IPS-11a (cell line): ENCODE results near the gene KCNQ5.
"Not testable (repeated sequence)": the region's sequence is repeated elsewhere in the genome, so short reads cannot be mapped to it uniquely, and the experiment has no call there.

ENCODE experiments used
- H3K4me3 ChIP-seq: one replicate; pipeline ENCODE4 v1.5.1; 2013; ENCODE audit warnings: low read depth, low read length, control low read depth

The KCNQ5 gene

GRCh38 chr6:72621291-72622093 is at the start of gene KCNQ5:
Gene KCNQ5, plus strand, starts transcription at chr6:72622064.
- H3K4me3 ChIP-seq = peak within 1 kb of the TSS; percentile 37

GRCh38 chr6:72579865-72580264 is 42.0 kb upstream of the KCNQ5 start:
- H3K4me3 ChIP-seq = no peak overlapping the region

- H3K4me3 ChIP-seq = no peak overlapping the region
Measured at GRCh38 chr6:72580281-72580940, 41.5 kb upstream of the KCNQ5 start.

- H3K4me3 ChIP-seq = not testable (repeated sequence)
Measured at GRCh38 chr6:72580950-72581349, 40.9 kb upstream of the KCNQ5 start.

- no peak overlapping the region for H3K4me3 ChIP-seq
Measured at GRCh38 chr6:72588155-72588554, 33.7 kb upstream of the KCNQ5 start.

- no peak overlapping the region for H3K4me3 ChIP-seq
Measured at GRCh38 chr6:72589096-72589495, 32.8 kb upstream of the KCNQ5 start.

GRCh38 chr6:72595812-72596211 is 26.1 kb upstream of the KCNQ5 start:
- H3K4me3 ChIP-seq = no peak overlapping the region

- H3K4me3 ChIP-seq = no peak overlapping the region
Measured at GRCh38 chr6:72616406-72617015, 5.4 kb upstream of the KCNQ5 start.

- no peak overlapping the region for H3K4me3 ChIP-seq
Measured at GRCh38 chr6:72617721-72618120, 4.1 kb upstream of the KCNQ5 start.

GRCh38 chr6:72619883-72620696 is 1.8 kb upstream of the KCNQ5 start:
- H3K4me3 ChIP-seq = peak overlapping the region; percentile 18

GRCh38 chr6:72620871-72621290 is 983 bp upstream of the KCNQ5 start:
- H3K4me3 ChIP-seq = no peak overlapping the region

GRCh38 chr6:72622094-72622940 is 453 bp downstream of the KCNQ5 start:
- H3K4me3 ChIP-seq = peak overlapping the region; percentile 37

- H3K4me3 ChIP-seq = no peak overlapping the region
Measured at GRCh38 chr6:72623808-72624207, 1.9 kb downstream of the KCNQ5 start.

GRCh38 chr6:72624557-72625160 is 2.8 kb downstream of the KCNQ5 start:
- H3K4me3 ChIP-seq = no peak overlapping the region

GRCh38 chr6:72626126-72626525 is 4.3 kb downstream of the KCNQ5 start:
- H3K4me3 ChIP-seq = no peak overlapping the region

GRCh38 chr6:72627539-72627938 is 5.7 kb downstream of the KCNQ5 start:
- H3K4me3 ChIP-seq = no peak overlapping the region

GRCh38 chr6:72631480-72631879 is 9.6 kb downstream of the KCNQ5 start:
- H3K4me3 ChIP-seq = no peak overlapping the region

GRCh38 chr6:72635636-72636035 is 13.8 kb downstream of the KCNQ5 start:
- no peak overlapping the region for H3K4me3 ChIP-seq

- no peak overlapping the region for H3K4me3 ChIP-seq
Measured at GRCh38 chr6:72636215-72636614, 14.4 kb downstream of the KCNQ5 start.

GRCh38 chr6:72636786-72637185 is 14.9 kb downstream of the KCNQ5 start:
- no peak overlapping the region for H3K4me3 ChIP-seq
